ENCODE data around the gene ALKBH2.

Gene ALKBH2

DNA sequence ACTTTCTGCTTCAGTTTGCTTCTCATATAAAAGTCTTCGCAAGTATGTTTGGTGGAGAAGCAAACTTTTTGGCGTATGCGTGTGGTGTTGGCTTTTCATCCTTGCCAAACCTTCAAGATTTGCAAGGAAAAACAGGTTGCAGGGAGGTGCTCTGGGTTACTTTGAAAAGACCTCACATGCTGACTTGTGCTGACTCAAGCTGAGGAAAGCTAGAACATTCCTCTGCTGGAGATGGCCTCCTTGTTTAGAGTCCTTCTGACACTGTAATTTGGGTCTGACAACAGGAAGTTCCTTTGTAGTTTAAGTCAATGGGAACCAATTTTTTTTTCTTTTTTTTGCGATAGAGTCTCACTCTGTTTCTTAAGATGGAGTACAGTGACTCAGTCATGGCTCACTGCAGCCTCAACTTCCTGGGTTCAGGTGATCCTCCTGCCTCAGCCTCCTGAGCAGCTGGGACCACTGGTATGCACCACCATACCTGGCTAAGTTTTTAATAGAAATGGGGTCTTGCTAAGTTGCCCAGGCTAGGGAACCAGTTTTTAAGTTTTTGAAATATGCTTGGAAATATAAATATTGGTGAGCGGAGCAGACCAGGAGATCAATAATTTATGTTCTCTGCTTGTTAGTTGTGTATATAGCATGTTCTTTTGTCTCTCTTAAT lies 20.5 kb upstream of the ALKBH2 start:
- no peak for FAIRE-seq

DNA sequence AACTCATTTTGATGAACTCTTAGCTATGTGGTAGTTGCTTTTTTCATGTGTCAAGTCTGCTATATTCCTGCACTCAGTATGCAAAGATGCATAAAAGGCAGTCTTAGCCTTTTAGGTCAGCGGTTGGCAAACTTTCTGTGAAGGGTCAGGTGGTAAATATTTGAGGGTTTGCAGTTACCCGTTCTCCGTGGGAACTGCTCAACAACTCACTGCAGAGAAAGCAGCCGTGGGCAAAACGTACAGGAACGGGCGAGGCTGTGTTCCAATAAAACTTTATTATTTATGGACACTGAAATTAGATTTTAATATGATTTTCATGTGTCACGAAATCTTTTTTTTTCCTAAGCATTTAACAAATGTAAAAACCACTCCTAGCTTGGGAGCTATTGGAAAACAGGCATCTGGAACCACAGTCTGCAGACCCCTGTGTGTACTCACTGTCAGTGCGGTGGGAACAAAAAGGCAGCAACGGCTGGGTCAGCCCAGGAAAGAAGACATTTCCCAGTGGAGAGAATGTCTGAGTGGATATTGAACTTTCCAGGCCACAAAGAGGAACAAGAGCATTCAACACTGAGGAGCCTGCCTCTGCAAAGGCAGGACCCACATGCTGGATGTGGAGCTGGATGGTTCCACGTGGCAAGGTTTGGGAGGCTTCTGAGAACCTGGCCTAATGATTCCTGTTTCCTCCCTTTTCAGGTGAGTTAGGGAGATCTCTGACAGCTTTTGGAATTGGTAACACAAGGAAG lies 19.6 kb upstream of the ALKBH2 start:
- no peak for FAIRE-seq

DNA sequence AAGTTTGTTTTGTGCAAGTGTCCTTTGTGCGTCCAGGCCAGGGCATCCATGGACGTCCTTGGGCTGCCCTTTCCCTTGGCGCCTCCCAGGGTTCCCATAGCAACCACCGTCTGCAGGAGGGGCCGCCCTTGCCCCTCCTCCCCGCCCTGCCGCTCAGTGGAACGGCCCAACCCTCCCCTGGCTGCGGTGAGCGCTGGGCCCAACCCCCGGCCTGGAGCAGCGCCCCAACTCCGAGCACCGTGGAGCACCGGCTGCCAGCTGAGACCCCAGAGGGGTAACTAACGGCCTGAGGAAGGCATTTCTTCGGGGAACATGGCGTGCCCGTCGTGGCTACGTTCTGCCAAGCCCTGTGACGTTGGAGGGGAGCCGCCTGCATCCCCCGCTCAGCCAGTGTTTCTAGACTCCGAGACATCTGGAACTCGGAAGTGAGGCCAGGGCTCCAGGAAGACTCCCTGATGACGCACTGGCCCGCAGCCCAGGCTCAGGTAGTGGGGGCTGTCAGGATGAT lies 17.8 kb upstream of the ALKBH2 start:
- no peak for FAIRE-seq

DNA sequence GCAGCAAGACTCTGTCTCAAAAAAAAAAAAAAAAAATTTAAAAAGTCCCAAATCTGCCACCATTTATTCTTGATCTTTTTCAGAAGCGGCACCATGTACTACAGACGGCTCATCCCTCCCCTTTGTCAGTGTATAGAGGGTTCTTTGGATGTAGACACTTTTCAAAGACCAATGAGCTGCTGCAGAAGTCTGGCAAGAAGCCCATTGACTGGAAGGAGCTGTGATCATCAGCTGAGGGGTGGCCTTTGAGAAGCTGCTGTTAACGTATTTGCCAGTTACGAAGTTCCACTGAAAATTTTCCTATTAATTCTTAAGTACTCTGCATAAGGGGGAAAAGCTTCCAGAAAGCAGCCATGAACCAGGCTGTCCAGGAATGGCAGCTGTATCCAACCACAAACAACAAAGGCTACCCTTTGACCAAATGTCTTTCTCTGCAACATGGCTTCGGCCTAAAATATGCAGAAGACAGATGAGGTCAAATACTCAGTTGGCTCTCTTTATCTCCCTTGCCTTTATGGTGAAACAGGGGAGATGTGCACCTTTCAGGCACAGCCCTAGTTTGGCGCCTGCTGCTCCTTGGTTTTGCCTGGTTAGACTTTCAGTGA lies 16.6 kb upstream of the ALKBH2 start:
- FAIRE-seq = no peak

DNA sequence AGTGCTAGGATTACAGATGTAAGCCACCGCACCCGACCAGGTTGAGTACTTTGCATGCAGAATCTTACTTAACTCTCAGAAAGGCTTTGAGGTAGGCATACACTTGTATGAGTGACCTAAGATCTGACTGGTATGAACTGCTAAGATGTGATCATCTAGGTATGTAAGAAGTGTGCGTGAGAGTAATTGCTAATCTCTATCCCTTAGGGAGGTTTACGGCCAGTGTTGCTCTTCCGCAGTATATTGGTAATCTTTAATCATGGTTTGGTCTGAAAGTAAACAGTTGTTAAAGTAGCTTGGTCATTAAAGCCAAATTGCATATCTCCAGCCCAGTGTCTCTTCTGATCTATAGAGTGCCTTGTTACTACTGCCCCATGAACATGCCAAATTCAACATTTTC lies 11.9 kb upstream of the ALKBH2 start:
- no peak for FAIRE-seq

DNA sequence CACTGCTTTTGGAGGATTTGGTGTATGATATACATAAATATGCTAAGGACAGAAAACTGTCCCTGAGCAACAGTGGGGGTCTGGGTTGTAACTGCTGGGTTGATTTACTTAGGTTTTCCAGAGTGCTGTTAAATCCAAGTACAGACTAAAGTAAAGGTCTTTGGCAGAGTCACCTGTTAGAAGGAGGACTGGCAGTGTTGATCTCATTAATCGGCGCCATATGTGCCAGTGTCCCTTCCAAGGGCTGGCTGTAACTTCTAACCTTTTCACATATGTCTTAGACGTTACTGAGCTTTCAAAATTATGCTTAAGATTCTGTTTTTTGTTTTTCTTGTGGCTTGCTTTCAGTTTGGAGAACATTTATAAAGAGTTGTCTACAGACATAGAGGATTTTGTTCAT lies 9.2 kb upstream of the ALKBH2 start:
- no peak for FAIRE-seq

DNA sequence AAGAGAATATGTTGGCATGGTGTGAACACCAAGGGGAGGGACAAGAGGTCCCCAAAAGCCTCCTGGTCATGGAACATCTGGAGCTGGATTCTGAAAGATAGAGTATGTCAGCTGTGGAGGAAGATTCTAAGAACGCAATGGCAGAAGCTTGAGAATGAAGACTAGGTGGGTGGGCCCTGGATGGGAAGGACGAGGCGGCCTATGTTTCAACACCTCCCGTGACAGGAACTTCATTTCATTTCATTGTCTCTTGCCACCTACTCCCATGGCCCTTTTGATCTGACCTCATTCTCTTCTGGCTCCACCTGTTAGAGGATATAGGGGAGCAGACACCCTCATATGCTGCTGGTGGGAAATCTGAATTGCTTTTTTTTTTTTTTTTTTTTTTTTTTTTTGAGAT lies 7.5 kb upstream of the ALKBH2 start:
- no peak for FAIRE-seq

DNA sequence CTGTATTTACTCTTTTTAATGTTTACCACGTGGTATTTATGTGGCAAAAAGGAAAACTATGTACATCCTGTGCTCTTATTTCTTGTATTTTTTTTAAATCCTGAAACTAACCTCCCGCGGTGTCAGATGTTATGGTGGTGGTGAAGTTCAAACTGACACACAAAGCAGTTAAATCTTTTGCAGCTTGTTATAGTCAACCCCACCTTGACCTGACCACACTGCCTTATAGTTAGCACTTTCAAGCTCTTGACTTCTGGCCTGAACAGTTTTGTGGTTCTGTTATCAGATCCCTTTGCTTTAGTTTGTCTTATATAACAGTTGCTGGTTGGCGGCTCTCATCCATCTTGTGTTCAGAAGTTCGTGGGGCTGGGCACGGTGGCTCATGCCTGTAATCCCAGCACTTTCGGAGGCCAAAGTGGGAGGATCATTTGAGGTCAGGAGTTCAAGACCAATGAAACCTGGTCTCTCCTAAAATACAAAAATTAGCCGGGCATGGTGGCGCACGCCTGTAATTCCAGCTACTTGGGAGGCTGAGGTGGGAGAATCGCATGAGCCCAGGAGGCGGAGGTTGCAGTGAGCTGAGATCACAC lies 6.3 kb upstream of the ALKBH2 start:
- no peak for FAIRE-seq

DNA sequence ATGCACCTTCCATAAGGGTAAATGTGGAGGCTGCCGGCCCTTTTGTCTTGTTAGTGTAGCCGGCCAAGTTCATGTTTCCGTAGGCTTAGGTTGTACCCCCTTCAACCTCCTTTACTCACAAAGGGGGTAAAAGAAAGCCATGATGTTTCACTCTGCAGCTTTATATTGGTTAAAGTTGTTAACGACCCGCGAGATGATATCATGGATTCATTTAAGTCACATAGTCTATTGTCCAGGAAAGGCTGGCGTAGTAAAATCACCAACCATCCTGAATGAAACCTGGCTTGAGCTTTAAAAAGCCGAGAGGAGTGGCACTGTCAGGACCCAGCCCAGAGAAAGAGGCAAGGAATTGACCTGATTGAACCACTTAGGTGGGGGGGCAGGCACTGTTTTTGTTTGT lies 5.4 kb upstream of the ALKBH2 start:
- no peak for FAIRE-seq

DNA sequence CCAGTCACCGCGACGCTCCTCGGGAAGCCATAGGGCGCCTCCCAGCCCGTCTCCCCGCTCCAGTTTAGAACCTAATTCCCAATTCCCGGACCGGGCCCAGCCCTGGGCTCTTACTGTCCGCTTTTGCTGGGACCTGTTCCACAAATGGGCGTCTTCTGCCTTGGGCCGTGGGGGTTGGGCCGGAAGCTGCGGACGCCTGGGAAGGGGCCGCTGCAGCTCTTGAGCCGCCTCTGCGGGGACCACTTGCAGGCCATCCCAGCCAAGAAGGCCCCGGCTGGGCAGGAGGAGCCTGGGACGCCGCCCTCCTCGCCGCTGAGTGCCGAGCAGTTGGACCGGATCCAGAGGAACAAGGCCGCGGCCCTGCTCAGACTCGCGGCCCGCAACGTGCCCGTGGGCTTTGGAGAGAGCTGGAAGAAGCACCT lies 4.9 kb upstream of the ALKBH2 start:
- no peak for FAIRE-seq

DNA sequence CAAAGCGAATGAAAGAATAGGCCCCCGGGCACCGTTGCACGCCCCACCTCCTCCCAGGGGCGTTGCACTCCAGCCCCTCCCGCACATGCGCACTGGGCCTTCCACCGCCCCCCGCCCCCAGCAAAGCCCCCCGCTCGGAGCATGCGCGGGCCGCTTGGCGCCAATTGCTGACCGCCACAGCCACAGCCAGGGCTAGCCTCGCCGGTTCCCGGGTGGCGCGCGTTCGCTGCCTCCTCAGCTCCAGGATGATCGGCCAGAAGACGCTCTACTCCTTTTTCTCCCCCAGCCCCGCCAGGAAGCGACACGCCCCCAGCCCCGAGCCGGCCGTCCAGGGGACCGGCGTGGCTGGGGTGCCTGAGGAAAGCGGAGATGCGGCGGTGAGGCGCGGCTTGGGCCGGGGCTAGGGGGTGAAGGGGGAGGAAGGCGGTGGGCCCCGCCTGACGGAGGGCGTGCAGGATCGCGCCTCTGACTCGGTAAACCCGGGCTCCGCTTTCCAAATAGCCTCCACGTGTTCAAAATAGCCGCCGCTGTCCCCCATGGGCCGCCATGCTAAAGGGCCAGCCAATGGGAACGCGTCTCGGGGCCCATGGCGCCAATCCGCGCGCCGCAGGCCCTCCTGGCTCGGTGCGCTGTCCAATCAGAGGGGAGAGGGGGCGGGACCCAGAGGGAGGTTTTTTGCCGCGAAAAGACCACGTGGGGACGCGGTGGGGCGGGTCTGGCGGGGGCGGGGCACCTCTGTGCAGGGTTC lies 4.3 kb upstream of the ALKBH2 start, which contains the start of gene UNG:
UNG (plus strand) TSS at position 163 of the 748 bp plus-strand sequence; CDS start at position 246, 83 bp downstream.
- FAIRE-seq = no peak

DNA sequence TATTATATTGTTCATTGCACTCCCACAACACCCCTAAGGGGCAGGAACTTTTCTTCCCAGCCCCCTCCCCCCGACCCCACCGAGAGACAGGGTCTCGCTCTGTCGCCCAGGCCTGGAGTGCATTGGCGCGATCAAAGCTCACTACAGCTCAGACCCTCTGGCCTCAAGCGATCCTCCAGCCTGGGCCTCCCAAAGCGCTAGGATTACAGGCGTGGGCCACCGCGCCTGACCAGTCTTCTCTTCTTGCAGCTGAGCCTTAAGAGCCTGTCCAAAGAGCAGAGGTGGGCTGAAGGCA lies 3.8 kb upstream of the ALKBH2 start:
- no peak for FAIRE-seq

DNA sequence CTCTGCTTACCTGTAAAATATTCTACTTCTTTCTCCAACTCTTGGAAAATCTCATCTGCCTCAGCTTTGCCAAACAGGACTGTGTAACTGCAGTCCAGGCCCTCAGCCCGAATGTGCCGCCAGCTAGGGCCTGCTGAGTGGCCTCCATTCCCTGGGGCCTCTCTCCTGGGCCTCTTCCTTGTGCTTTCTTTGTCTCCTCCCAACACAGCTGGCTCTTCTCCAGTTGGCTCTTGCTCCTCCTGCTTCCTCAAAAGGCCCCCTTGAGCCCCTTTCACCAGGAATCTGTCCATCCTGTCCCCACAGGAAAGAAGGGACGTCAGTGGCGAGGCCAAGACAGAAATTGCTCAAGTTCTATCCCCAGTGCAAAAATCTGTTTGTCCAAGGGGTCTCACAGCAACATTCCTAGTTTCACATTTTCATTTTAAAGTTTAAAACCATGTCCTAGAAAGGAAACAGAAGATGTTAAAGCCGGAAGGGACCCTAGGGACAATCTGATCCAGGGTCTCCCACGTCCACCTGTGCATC lies 713 bp downstream of the ALKBH2 start:
- FAIRE-seq = no peak

DNA sequence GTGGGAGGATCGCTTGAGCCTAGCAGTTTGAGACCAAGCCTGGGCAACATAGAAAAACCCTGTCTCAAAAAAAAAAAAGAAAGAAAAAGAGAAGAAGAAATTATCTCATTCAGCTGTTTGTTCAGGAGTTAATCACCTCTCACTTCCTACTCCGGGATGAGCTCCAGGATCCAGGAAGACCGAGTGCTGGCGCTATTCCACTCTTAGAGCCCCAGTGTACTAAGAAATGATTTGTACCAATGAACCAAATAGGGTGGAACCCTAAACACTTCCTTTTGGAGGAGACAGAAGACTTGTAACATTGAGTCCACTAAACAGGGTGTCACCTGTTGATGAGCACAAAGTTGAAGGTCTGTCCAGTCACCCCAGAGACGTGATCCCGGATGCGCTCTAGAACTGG lies 3.6 kb downstream of the ALKBH2 start:
- FAIRE-seq = no peak

DNA sequence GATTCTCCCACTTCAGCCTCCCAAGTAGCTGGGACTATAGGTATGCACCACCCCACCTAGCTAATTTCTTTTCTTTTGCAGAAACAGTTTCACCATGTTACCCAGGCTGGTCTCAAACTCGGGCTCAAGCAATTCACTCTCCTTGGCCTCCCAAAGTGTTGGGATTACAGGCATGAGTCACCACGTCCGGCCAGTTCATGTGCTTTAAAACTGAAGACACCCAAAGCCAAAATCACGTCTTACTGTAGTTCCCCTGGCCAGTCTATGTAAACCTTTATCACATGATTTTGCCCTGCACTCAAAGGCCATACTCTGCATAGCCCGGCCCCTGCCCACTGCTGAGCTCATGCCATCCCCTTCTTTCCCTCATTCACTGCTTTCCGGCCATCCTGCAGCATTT lies 4.5 kb downstream of the ALKBH2 start:
- no peak for FAIRE-seq

DNA sequence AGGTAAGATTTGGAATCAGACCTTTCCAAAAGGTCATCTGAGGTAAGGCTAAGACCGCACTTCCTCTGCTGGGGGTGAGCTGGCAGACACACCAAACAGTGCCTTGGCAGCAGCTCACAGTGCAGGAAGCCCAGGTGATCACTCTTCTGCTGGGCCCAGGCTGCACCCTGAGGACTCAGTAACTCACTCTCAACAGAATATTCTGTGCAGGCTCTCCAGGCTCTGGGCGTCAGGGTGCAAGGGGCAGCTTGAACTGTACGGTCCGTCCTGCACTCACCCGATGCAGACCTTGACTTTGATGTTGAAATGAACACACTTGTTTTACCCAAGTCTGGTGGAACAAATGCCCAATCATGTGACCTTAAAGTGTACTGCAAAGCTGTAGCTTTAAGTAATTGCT lies 6.0 kb downstream of the ALKBH2 start:
- no peak for FAIRE-seq

DNA sequence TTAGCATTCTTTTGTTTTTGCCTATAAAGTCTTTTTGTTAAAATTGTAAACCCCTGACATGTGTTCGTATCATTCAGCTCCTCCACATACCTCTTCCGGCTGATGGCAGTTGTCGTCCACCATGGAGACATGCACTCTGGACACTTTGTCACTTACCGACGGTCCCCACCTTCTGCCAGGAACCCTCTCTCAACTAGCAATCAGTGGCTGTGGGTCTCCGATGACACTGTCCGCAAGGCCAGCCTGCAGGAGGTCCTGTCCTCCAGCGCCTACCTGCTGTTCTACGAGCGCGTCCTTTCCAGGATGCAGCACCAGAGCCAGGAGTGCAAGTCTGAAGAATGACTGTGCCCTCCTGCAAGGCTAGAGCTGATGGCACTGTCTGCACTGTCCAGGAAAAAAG lies 7.7 kb downstream of the ALKBH2 start:
- FAIRE-seq = no peak

DNA sequence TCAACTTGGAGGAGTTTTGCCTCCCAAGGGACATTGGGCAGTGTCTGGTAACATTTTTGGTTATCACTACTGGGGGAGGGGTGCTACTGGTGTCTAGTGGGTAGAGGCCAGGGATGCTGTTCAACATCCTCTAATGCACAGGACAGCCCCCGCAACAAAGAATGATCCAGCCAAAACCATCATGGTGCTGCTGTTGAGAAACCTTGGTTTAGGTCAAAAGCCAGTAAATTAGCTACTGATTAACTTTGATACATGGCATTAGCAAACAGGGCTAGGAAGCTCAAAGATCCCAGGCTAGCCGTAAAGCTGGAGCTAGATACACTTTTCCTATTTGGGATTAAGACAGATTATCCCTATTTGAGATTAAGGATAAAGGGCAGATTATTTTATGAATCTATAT lies 8.8 kb downstream of the ALKBH2 start:
- FAIRE-seq = no peak

DNA sequence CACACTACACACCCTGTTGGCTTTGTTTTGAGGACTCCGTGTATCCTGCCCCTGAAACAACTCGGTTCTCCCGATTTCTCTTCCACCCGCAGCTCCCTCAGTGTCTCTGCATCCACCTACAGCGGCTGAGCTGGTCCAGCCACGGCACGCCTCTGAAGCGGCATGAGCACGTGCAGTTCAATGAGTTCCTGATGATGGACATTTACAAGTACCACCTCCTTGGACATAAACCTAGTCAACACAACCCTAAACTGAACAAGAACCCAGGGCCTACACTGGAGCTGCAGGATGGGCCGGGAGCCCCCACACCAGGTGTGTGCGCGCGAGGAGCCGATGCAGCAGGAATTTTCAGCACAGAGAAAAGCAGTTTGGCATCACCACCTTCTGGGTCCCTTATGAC lies 10.5 kb downstream of the ALKBH2 start:
- no peak for FAIRE-seq

DNA sequence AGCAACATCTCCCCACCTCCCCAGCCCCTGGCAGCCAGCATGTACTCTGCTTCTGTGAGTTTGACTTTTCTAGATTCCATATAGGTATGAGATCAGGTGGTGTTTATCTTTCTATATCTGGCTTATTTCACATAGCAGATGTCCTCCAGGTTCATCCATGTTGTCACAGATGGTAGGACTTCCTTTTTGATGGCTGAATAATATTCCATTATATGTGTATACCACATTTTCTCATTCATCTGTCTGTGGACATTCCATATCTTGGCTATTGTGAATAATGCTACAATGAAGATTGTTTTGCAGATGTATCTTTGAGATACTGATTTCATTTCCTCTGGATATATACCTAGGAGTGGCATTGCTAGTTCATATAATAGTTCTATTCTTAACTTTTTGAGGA lies 18.4 kb downstream of the ALKBH2 start:
- FAIRE-seq = no peak

DNA sequence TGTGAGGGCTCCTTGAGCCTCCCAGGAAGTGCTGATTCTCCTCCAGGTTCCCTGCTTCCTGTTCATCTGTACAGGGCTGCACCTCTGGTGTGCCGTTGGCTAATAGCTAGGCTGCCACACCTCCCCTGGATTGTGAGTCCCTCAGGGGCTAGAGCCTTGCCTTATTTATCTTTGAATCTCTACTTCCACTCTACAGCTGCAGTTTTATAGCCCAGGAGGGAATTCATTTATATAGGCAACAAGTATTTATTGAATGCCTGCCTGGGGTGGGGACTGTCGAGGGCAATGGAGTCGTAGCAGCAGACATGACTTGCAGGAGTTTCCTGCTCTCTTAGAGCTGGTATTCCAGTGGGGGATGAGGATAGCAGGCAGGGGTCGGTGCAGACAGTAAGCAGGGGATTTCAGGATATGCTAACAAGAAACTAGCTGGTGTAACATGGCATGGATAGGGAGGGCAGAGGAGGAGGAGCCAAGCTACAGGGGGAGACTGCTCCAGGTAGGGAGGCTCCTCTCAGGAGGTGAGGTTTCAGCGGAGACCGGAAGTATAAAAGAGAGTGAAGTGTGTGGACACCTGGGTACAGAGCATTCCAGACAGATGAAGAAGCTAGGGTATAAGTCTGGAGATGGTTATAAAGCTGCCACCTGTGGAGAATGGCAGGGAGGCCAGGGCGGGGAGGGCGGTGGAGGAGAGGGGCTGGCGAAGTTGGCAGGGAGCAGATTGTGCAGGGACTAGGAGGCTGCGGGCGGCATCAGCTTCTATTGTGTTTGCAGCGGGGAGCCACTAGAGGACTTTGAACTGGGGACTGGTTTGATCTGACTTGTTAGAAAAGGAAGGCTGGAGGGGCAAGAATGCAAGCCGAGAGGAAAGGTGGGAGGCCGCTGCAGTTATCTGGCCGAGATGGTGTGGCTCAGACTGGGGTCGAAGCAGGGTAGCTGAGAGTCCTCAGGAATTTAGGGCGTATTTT lies 23.7 kb downstream of the ALKBH2 start:
- no peak for FAIRE-seq

DNA sequence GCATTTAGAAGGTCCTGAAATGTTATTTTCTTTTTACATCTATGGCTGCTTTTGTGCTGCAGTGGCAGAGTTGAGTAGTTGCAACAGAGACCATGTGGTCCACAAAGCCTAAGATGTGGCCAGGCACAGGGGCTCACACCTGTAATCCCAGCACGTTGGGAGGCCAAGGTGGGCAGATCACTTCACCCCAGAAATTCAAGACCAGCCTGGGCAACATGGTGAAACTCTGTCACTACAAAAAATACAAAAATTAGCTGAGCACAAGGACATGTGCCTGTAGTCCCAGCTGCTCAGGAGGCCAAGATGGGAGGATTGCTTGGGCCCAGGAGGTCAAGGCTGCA lies 27.4 kb downstream of the ALKBH2 start:
- FAIRE-seq = no peak

Measured in colon (tissue), 2 donors.